Activated effector memory CD4-positive, alpha-beta T cell treated with Interleukin-2 at 50 U/mL for 16 hours (primary cell): ENCODE data around the gene TOR1B.

ENCODE experiments used
- DNase-seq: peaks from one replicate; pipeline ENCODE4 v3.0.0-alpha.2; 2020

TOR1B gene

DNA sequence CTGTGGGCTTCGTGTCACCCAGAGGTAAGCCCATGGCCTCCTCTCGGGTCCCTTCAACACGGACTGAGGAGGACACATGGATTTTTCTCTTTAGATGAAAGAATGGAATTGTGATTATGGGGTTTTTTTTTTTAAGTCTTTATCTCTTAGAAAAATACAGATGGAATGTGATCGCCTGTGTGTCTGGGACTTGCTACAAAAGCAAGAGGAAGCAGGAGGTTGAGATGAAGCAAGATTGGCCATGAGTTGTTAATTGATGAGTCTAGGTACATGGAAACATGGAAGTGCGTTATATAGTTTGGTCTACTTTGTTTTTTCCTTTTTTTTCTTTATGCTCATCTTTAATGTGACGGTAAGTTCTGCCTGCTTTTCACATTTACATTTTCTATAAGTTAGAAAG, 46.9 kb downstream of the TOR1B start:
- DNase-seq, result no peak

GRCh38 chr9:129850821-129851550, 48.0 kb downstream of the TOR1B start:
- DNase-seq, result no peak

DNA sequence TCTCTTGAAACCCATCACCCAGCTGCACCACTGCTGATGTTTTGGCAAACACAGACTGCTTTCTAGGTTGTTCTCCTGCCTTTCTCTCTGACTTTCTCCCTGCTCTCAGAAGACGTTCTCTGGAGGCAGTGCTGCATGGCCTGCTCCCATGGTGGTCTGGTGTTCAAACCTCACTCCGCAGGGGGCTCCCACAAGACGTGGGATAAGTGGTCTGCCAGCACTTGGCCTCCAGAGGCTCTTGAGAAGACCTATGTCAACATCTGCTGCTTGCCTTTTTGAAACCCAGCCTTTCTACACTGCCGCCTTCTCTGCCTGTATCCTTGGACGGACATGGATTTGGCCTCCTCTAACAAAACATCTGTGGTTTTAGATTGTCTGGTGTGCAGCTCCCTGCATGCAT, 48.8 kb downstream of the TOR1B start:
- no peak for DNase-seq

GRCh38 chr9:129852579-129852978, 49.6 kb downstream of the TOR1B start:
- no peak for DNase-seq

DNA sequence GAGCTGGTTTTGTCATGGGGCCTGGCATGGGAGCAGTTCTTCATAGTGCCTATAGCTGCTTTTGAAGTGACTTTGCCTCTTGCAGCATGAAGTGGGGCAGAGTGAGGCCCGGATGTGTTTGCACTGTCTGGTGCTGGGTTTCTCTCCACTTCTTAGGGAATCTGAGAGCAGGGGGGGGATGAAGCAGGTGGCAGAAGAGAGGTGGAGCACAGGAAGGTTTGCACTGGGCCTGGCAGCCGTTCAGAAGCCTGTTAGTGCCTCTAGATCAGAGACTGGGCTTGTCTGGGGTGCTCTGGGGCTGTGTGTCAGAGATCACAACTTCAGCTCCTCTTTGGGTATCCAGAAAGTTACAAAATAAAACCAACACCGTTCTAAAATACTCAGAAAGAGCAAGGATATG, 50.6 kb downstream of the TOR1B start:
- no peak for DNase-seq

- DNase-seq, result no peak
Measured at GRCh38 chr9:129854588-129855110, 51.7 kb downstream of the TOR1B start.

GRCh38 chr9:129857207-129857606, 54.2 kb downstream of the TOR1B start:
- no peak for DNase-seq

- DNase-seq, result no peak
Measured at GRCh38 chr9:129858167-129858962, 55.4 kb downstream of the TOR1B start.
